A673 (cell line): ENCODE data around the gene WDR38. TPM values are rescaled to one million over a fixed set of nuclear protein-coding genes. Genes with fewer than 3 reads are reported as not detected.

Experiments
- BruUV-seq: library from RNA; stranded (reverse); fragments of 400-500 nt; replicated peaks from 2 replicates; lab custom pipeline; 2021; lab: Mats Ljungman, UMichigan
- CTCF ChIA-PET: fragments of 300-600 bp; sonication (Branson Sonifier 250); formaldehyde crosslinking; loops from one replicate; lab custom pipeline; 2022; ENCODE audit warnings: antibody characterized with exemption; lab: Charles Lee
- POLR2A ChIA-PET: fragments of 300-600 bp; sonication (Branson Sonifier 250); formaldehyde crosslinking; loops from one replicate; lab custom pipeline; 2022; ENCODE audit warnings: antibody characterized with exemption; ENCODE audit not compliant: low non-redundant PET; lab: Charles Lee
- DNase-seq: peaks from one replicate; pipeline ENCODE4 v3.0.0-alpha.2; 2015; ENCODE audit warnings: low spot score
- H3K27ac ChIP-seq: fragments of 200-600 bp; sonication (generic); 2 replicates; pipeline ENCODE4 v1.5.1; 2016; ENCODE audit warnings: mixed run types, low read depth, mild to moderate bottlenecking, mixed read lengths, antibody characterized with exemption, low read length; ENCODE audit not compliant: poor library complexity, severe bottlenecking
- H3K27me3 ChIP-seq: fragments of 200-600 bp; sonication (generic); replicated peaks from 2 replicates; pipeline ENCODE4 v1.6.1; 2017; ENCODE audit warnings: mixed run types, low read depth, mild to moderate bottlenecking, mixed read lengths, antibody characterized with exemption, low read length; ENCODE audit not compliant: insufficient read depth, poor library complexity
- H3K36me3 ChIP-seq: fragments of 200-600 bp; sonication (generic); 2 replicates; pipeline ENCODE4 v1.6.1; 2016; ENCODE audit warnings: mixed run types, mild to moderate bottlenecking, mixed read lengths, antibody characterized with exemption, low read length; ENCODE audit not compliant: insufficient read depth, poor library complexity, severe bottlenecking
- H3K4me1 ChIP-seq: fragments of 200-600 bp; sonication (generic); 2 replicates; pipeline ENCODE4 v1.6.1; 2017; ENCODE audit warnings: mixed run types, mild to moderate bottlenecking, mixed read lengths, antibody characterized with exemption, low read length; ENCODE audit not compliant: insufficient read depth, poor library complexity, severe bottlenecking
- H3K4me3 ChIP-seq: fragments of 200-600 bp; sonication (generic); 2 replicates; pipeline ENCODE4 v1.5.1; 2016; ENCODE audit warnings: low read depth, mixed run types, mild to moderate bottlenecking, mixed read lengths, low read length; ENCODE audit not compliant: poor library complexity, severe bottlenecking
- H3K9me3 ChIP-seq: fragments of 200-600 bp; sonication (generic); 2 replicates; pipeline ENCODE4 v1.6.1; 2016; ENCODE audit warnings: mixed run types, low read depth, mild to moderate bottlenecking, mixed read lengths, antibody characterized with exemption, low read length; ENCODE audit not compliant: poor library complexity, severe bottlenecking
- CTCF ChIP-seq: fragments of 300-800, 200-600 bp; sonication (generic); conservative IDR thresholded peaks from 2 replicates; pipeline ENCODE4 v1.5.1; 2017; ENCODE audit warnings: low read depth, mild to moderate bottlenecking, antibody characterized with exemption, low read length, moderate library complexity, mixed read lengths
- EZH2 ChIP-seq: fragments of 200-600 bp; sonication (generic); IDR thresholded peaks from 2 replicates; pipeline ENCODE4 v1.6.1; 2017; ENCODE audit warnings: borderline replicate concordance, low read depth, mild to moderate bottlenecking, mixed read lengths, antibody characterized with exemption, low read length; ENCODE audit not compliant: poor library complexity, severe bottlenecking
- intact Hi-C: fragments of 100-400 bp; cut with micrococcal nuclease; formaldehyde crosslinking; loops from one replicate; pipeline ENCODE4 v1.10.0; 2022; ENCODE audit not compliant: unreplicated experiment
- total RNA-seq: library from RNA; stranded (reverse); gene quantifications from 2 replicates; pipeline ENCODE4 v1.2.3, GENCODE V29; 2021

WDR38 gene
- total RNA-seq, 1 experiment from 2014 or later, result not detected

GRCh38 chr9:124880501-124880900 is 27.2 kb downstream of the WDR38 start:
- intact Hi-C loops, result no loop called here
- Histone ChIP-seq H3K27me3 (no peaks in the 10 kb centered on the region), H3K4me1 (no peaks in the 10 kb centered on the region), H3K36me3 (peaks cover 44% of the 10 kb centered on the region), H3K9me3 (no peaks in the 10 kb centered on the region), H3K4me3 (no peak overlapping the region), H3K27ac (no peak overlapping the region)
- CTCF ChIA-PET, result no interaction called here
- POLR2A ChIA-PET, result no interaction called here
- no TSS peak for BruUV-seq
- TF ChIP-seq CTCF (no peak), EZH2 (no peak)
- DNase-seq, result no peak

- DNase-seq, result no peak
- POLR2A ChIA-PET, result no interaction called here
- Histone ChIP-seq H3K4me3 (no peak overlapping the region), H3K36me3 (peaks cover 37% of the 10 kb centered on the region), H3K9me3 (no peaks in the 10 kb centered on the region), H3K27me3 (no peaks in the 10 kb centered on the region), H3K4me1 (no peaks in the 10 kb centered on the region), H3K27ac (no peak overlapping the region)
- TF ChIP-seq CTCF (no peak), EZH2 (no peak)
- no TSS peak for BruUV-seq
- intact Hi-C loops, result no loop called here
- CTCF ChIA-PET, result no interaction called here
Observed at GRCh38 chr9:124881138-124881743, 28.0 kb downstream of the WDR38 start.

GRCh38 chr9:124882231-124882630 is 29.0 kb downstream of the WDR38 start:
- Histone ChIP-seq H3K4me1 (no peaks in the 10 kb centered on the region), H3K27ac (no peak overlapping the region), H3K36me3 (peaks cover 27% of the 10 kb centered on the region), H3K4me3 (no peak overlapping the region), H3K27me3 (no peaks in the 10 kb centered on the region), H3K9me3 (no peaks in the 10 kb centered on the region)
- intact Hi-C loops, result no loop called here
- DNase-seq, result no peak
- ChIA-PET POLR2A (no interaction called here), CTCF (no interaction called here)
- TF ChIP-seq CTCF (no peak), EZH2 (no peak)
- no TSS peak for BruUV-seq
